Fibroblast of lung (primary cell): ENCODE data around the gene TBX6.

Experiments
- EZH2 ChIP-seq: IDR thresholded peaks from 2 replicates; pipeline ENCODE4 v1.5.1; 2012; ENCODE audit warnings: low read length, control low read depth, mild to moderate bottlenecking; ENCODE audit errors: missing control alignments
- TF ChIP-seq, protein P1 (sequence below), 2 donors: IDR thresholded peaks in 1 of 2; conservative IDR thresholded peaks in 1 of 2; 1 replicate in 1 of 2; 2 replicates in 1 of 2; pipeline ENCODE4 v1.5.1; 2011 to 2012; ENCODE audit warnings: low read length in 2 of 2, control low read depth in 1 of 2, inconsistent platforms in 1 of 2, low read depth in 1 of 2, mild to moderate bottlenecking in 1 of 2

DNA sequence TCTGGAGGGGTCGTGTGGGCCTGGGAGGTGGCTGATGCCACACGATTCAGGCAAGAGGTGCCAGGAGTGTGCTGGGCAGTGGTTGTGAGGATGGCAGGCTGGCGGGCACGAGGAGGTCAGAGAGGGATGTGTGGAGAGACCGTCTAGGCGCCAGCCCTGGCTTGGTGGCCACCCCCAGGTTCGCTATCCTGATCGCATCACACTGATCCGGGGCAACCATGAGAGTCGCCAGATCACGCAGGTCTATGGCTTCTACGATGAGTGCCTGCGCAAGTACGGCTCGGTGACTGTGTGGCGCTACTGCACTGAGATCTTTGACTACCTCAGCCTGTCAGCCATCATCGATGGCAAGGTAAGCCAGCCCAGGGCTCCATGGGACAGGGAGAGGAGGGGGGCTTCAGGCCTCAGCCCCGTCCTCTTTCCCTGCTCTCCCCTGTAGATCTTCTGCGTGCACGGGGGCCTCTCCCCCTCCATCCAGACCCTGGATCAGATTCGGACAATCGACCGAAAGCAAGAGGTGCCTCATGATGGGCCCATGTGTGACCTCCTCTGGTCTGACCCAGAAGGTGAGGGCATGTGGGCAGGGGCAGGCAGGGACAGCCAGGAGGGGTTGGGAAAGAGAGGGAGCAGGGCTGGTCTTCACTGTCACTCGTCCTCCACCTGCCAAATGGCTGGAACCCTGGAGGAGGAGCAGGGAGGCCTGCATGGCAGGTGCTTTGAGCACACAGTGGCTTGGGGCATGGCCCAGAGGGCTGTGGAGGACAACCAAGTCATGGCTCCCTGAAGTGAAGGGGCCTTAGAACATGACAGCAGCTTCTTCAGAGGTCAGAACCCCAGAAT lies 8.3 kb downstream of the TBX6 start:
- no peak for TF ChIP-seq EZH2
- TF ChIP-seq, protein P1, sequence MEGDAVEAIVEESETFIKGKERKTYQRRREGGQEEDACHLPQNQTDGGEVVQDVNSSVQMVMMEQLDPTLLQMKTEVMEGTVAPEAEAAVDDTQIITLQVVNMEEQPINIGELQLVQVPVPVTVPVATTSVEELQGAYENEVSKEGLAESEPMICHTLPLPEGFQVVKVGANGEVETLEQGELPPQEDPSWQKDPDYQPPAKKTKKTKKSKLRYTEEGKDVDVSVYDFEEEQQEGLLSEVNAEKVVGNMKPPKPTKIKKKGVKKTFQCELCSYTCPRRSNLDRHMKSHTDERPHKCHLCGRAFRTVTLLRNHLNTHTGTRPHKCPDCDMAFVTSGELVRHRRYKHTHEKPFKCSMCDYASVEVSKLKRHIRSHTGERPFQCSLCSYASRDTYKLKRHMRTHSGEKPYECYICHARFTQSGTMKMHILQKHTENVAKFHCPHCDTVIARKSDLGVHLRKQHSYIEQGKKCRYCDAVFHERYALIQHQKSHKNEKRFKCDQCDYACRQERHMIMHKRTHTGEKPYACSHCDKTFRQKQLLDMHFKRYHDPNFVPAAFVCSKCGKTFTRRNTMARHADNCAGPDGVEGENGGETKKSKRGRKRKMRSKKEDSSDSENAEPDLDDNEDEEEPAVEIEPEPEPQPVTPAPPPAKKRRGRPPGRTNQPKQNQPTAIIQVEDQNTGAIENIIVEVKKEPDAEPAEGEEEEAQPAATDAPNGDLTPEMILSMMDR (conservative IDR thresholded peaks at IDR 0.05 in 1 of 2, IDR thresholded peaks at IDR 0.05 in 1 of 2; ENCODE audit: low read depth in 1 of 2, low read length in 2 of 2): no peak
